ENCODE measurements around the gene NF1.

NF1 gene

DNA sequence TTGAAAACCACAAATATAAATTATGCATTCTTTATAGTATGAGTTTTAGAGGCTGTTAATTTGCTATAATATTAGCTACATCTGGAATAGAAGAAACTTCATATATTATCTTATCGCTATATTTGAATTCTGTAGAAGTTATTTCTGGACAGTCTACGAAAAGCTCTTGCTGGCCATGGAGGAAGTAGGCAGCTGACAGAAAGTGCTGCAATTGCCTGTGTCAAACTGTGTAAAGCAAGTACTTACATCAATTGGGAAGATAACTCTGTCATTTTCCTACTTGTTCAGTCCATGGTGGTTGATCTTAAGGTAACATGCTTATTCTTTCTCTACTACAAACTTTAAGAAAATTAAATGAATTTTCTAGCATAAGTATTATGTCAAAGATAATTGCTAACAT is 105.5 kb downstream of the NF1 start:
- no peak overlapping the region for H3K27ac ChIP-seq
- TF ChIP-seq, protein P1, sequence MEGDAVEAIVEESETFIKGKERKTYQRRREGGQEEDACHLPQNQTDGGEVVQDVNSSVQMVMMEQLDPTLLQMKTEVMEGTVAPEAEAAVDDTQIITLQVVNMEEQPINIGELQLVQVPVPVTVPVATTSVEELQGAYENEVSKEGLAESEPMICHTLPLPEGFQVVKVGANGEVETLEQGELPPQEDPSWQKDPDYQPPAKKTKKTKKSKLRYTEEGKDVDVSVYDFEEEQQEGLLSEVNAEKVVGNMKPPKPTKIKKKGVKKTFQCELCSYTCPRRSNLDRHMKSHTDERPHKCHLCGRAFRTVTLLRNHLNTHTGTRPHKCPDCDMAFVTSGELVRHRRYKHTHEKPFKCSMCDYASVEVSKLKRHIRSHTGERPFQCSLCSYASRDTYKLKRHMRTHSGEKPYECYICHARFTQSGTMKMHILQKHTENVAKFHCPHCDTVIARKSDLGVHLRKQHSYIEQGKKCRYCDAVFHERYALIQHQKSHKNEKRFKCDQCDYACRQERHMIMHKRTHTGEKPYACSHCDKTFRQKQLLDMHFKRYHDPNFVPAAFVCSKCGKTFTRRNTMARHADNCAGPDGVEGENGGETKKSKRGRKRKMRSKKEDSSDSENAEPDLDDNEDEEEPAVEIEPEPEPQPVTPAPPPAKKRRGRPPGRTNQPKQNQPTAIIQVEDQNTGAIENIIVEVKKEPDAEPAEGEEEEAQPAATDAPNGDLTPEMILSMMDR (conservative IDR thresholded peaks at IDR 0.05) = no peak

DNA sequence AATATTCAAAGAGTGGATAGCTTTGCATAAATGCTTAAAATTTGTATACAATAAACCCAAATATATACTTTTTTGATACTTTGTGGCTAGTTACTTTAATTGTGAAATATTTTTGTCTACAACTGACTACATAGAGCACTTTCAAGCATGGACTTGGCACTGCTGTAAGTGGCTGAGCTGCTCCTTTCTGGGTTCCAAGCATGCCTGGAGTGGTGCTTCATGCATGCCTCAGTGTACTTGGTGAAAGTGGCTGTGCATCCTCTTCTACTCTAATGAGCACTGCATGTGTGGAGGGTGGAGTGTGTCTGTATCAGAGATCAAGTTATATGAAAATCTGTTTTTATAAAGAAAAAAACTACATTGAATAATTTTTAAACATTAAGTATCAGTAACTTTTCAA is 108.2 kb downstream of the NF1 start:
- no peak overlapping the region for H3K27ac ChIP-seq
- TF ChIP-seq, protein P1 (conservative IDR thresholded peaks at IDR 0.05) = no peak

DNA sequence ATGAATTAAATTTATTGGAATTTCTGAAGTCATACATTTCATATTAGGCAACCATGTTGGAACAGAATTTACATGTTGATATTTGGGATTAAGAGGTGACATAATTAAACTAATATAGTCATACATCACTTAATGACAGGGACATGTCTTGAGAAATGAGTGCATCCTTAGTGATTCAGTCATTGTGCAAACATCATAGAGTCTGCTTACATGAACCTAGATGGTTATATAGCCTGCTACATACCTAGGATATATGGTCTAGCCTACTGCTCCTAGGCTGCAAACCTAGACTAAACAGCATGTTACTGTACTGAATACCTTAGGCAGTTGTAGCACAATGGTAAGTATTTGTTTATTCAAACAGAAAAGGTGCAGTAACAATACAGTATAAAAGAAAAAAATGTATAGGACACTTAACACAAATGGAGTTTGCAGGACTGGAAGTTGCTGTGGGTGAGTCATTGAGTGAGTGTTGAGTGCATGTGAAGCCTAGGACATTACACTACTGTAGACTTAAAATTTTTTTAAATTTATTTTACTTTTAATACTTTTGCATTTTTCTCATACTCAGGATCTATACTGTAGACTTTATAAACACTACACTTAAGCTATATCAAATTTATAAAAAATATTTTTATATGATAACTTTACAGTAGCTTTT is 116.7 kb downstream of the NF1 start:
- TF ChIP-seq, protein P1 (conservative IDR thresholded peaks at IDR 0.05) = no peak
- H3K27ac ChIP-seq = no peak overlapping the region

DNA sequence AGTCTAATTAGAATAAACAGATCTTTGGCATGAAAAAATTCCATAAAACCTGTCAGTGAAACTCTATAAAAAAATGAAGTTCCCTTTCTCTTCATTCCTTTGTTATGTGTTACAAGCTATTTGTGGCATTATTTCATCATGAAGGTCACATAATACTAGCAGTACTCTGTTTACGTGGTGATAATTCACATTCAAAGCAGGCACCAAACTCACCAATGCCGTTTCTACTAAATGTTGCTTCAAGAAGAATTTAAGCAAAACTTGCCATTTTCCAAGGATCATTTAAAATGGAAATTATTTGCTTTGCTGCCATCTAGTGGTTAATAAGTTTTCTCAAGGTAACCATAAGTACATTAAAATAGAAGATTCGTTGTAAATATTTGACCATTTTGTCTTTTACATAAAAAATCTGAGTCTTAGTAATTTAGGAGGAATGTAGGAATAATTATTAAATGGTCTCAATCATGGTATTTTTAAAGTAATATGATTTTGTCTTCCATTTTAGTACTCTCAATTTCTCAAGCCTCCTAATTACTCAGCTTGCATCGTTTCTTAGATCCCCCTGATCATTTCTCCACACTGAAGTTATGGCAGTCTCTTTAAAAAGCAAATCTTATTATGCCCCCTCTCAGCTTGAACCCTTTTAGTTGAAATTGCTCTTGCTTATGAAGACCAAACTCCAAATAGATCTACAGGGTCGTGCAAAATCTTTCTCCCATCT is 121.4 kb downstream of the NF1 start:
- no peak overlapping the region for H3K27ac ChIP-seq

DNA sequence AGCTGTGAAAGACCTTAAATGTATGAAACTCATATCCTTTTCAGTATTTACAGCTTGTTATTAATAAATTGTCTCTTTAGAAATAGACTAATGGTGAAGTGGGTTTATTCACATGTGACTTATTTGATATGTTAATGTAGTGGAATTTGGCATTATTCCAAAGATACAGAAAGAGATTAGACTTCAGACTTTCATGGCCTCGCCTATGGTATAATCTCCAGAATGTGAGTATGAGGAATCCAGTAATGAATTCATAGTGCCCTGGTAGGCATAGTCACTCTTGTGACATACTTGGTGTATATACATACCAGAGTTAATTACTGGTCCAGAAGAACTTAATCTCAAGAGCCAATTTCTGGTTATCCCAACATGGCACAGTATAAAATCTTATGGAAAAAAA is 129.6 kb downstream of the NF1 start:
- TF ChIP-seq, protein P1 (conservative IDR thresholded peaks at IDR 0.05) = no peak
- no peak overlapping the region for H3K27ac ChIP-seq

More for the DNA sequence above, 121.4 kb downstream of the NF1 start:
- TF ChIP-seq, protein P1 (conservative IDR thresholded peaks at IDR 0.05) = peak; percentile 83

DNA sequence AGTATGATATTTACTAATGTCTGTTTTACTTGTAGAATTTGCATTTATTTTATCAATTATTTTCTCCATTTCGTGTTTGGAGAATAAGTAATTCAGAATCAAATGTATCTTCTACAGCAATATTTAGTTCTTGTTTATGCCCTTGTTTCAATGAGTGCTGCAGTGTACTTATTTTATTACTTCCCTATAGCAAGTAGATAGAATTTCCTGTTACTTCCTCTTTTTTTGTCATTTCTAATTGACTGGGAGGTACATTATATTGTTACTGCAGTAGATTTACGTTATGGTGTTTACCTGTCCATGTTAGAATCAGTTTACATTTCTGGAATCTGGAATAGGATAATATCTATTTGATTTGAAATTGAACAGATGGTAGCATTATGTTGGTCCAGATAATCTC is 131.1 kb downstream of the NF1 start:
- TF ChIP-seq, protein P1 (conservative IDR thresholded peaks at IDR 0.05) = no peak
- H3K27ac ChIP-seq = no peak overlapping the region

DNA sequence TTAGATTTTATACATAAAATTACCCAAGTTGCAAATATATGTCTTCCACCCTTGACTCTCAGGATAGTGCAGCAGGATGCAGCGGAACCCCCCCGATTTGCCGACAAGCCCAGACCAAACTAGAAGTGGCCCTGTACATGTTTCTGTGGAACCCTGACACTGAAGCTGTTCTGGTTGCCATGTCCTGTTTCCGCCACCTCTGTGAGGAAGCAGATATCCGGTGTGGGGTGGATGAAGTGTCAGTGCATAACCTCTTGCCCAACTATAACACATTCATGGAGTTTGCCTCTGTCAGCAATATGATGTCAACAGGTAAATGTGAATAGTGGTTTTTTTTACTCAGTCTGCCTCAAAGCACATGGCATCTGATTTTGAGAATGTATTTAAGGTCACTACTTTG is 131.6 kb downstream of the NF1 start:
- H3K27ac ChIP-seq = no peak overlapping the region
- TF ChIP-seq, protein P1 (conservative IDR thresholded peaks at IDR 0.05) = no peak
